ENCODE data around the gene ATP13A3.

- TF ChIP-seq, protein P1, sequence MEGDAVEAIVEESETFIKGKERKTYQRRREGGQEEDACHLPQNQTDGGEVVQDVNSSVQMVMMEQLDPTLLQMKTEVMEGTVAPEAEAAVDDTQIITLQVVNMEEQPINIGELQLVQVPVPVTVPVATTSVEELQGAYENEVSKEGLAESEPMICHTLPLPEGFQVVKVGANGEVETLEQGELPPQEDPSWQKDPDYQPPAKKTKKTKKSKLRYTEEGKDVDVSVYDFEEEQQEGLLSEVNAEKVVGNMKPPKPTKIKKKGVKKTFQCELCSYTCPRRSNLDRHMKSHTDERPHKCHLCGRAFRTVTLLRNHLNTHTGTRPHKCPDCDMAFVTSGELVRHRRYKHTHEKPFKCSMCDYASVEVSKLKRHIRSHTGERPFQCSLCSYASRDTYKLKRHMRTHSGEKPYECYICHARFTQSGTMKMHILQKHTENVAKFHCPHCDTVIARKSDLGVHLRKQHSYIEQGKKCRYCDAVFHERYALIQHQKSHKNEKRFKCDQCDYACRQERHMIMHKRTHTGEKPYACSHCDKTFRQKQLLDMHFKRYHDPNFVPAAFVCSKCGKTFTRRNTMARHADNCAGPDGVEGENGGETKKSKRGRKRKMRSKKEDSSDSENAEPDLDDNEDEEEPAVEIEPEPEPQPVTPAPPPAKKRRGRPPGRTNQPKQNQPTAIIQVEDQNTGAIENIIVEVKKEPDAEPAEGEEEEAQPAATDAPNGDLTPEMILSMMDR (IDR thresholded peaks at IDR 0.05; ENCODE audit: insufficient read depth, low read depth, low read length): no peak
- no peak for TF ChIP-seq EZH2 (IDR thresholded peaks at IDR 0.05; ENCODE audit: insufficient read depth, low read length)
Observed at GRCh38 chr3:194475978-194476377, 10.8 kb downstream of the ATP13A3 start.
